Hepatic stellate cell (primary cell): ENCODE results near the gene MTARC1.

ENCODE experiments used
- DNase-seq: peaks from one replicate; pipeline ENCODE4 v3.0.0; 2011; ENCODE audit warnings: low spot score

Gene MTARC1

DNA sequence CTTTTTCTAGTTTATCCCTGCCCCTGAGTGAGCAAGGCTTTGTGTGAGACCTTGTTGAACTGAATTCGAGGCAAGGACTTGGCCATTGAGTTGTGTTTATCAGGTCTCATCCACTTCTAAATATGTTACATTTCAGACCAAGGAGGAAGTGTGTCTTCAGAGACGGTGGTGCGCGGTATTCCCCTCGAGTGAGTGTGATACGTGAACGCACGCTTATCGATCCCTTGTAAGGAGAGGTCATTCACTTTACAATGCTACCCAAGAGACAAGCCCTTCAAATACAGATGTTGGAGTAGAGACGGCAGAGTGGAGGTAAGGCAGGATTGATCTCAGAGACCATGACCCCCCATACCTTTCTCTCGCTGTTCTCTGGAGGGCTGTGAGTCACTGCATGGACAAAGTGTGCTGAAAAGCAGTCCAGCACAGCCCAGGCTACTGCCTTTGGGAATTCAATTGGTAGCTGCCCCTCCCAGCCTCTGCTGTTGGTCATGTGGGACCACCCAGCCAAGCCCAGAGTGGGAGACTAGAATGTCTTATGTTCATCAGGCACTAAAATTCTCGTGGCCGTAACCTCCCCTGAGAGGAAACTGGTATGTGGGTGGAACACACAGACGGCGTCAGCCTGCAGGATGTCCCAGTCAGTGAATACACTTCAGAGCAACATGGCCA, 16.3 kb upstream of the MTARC1 start:
- DNase-seq: no peak

GRCh38 chr1:220772846-220773245, 13.9 kb upstream of the MTARC1 start:
- DNase-seq: no peak

GRCh38 chr1:220775240-220775853, 11.4 kb upstream of the MTARC1 start:
- DNase-seq: peak; percentile 33

GRCh38 chr1:220776254-220776653, 10.5 kb upstream of the MTARC1 start:
- DNase-seq: no peak

GRCh38 chr1:220776720-220777326, 9.9 kb upstream of the MTARC1 start:
- DNase-seq: peak; percentile 86

DNA sequence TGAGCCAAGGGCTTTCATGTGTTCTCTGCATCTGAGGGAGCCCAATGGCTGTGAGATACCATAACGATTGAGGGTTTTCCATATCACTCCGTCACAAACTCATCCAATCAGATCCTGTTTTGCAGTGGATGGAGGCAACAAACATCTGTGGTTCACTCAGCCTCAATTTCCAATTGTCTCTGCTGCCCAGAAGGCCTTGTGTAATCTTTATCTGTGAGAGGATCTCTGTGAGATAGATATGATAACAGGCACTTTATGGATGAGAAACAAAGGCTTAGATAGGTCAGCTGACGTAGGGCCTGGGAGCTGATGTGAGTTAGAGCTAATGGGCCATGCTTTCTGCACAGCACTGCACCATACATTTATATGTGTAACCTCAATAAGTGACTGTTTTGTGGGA, 3.3 kb upstream of the MTARC1 start:
- DNase-seq: no peak

DNA sequence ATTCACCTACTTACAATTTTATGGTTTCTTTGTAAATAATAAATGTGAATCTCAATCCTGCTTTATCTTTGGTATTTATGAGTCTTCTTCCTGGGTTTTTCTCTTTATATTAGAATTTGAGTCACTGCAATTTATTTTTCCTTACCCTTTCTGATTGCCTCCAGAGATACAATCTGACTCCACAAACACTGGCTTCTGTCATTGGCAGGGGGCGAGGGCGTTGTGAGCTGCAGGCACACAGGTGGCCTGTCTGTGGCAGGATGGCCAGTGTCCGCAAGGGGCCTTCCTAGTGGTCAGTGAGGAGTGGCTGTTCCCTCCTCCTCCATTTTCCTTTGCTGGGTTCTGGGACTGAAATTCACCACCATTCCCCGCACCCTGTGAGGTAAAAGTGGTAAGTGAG, 2.0 kb upstream of the MTARC1 start:
- DNase-seq: no peak

DNA sequence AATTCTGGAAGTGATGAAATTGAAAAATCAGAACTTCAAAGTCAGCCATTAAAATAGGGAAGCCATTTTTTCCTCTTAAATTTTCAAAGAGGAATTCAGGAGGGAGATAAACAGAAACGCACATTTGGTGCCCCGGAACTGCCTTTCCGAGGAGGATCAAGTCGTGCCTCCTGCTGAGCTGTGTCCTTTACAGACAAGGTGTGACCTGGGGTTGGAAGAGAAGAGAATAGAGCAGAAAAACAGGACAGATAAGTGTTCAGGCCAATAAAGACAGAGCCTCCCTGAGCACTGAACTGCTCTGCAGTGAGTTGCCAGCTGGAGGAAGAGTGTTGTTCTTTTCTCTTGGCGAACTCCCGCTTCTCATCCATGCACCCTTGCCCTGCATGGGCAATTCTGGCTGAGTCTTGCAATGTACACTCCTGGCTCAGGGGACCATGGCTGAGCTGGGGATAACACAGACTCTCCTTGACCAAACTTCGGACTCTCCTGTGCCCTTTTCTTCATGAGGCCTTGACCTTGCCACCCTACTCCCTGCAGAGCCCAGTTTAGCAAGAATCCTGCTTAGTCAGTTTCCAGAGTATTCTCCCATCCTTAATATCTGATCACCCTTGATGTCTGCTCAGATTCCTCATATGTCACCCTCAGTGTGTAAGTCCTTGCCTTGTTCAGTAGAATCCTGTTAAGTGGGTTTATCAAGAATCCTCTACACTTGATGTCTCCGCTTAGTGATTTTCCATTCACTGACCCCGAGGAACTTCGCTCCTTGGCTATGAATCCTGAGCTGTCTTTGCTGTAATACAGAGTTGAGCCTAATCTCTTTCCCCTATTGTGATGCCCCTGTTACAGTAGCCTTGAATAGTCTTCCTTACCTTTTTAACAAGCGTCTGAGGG, 1.3 kb upstream of the MTARC1 start:
- DNase-seq: no peak

GRCh38 chr1:220786057-220786336, 716 bp upstream of the MTARC1 start:
- DNase-seq: no peak

- no peak for DNase-seq
Observed at GRCh38 chr1:220787069-220787619, 431 bp downstream of the MTARC1 start.

GRCh38 chr1:220788900-220789299, 2.2 kb downstream of the MTARC1 start:
- DNase-seq: no peak

GRCh38 chr1:220789532-220790147, 2.9 kb downstream of the MTARC1 start:
- no peak for DNase-seq

- no peak for DNase-seq
Observed at GRCh38 chr1:220791285-220791684, 4.6 kb downstream of the MTARC1 start.

GRCh38 chr1:220791956-220792355, 5.2 kb downstream of the MTARC1 start:
- no peak for DNase-seq

- DNase-seq: no peak
Observed at GRCh38 chr1:220796530-220796929, 9.8 kb downstream of the MTARC1 start.

DNA sequence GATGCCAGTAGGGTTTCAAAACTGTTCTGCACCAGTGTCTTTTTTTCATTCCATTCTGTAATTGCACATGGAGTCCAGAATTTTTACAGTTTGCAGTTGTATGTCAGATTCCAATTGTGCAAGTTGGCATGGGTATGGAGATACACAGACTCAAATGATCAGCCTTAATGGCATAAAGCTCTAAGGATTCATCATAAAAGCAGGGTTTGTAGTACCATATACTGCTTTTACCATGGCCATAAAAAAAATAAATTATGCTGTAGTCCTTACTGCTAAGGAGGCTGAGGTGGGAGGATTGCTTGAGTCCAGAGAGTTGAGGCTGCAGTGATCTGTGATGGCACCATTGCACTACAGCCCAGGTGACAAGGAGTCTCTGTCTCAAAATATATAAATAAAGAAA, 10.3 kb downstream of the MTARC1 start:
- DNase-seq: no peak

DNA sequence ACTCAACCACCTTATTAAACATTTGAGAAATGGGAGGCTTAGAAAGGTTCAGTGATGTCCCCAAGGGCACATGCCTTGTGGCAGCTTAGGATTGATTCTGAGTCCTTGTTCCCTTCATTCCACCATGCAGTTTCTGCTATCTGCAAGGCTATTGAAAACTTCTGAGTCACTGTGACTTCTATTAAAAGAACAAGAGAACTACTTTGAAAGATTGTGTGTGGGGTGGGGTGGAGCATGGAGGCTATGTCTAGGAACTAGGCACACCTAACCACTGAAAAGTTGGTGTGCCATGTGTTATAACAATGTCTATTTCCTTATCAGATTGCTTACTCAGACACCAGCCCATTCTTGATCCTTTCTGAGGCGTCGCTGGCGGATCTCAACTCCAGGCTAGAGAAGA, 10.8 kb downstream of the MTARC1 start:
- peak; percentile 34 for DNase-seq

GRCh38 chr1:220798338-220798737, 11.6 kb downstream of the MTARC1 start:
- DNase-seq: no peak

DNA sequence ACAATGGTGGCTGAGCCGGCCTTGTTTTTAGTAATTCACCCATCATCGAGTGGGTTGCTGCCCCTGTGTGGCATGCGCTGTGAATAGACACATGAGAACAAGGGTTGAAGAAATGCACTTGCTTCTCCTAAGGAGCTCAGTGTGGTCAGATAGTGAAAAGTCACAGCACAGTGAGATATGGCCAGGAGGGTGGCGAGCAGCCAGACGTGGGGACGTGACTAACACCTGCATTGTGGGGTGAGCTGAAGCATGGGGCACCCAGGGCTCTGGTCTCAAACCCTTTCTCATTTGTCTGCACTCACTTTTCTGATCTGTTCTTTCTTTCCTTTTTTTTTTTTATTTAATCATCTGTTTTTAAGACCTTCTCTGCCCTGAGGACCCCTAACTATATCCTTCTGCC, 13.5 kb downstream of the MTARC1 start:
- no peak for DNase-seq

GRCh38 chr1:220803401-220804201, 16.9 kb downstream of the MTARC1 start:
- peak; percentile 47 for DNase-seq

DNA sequence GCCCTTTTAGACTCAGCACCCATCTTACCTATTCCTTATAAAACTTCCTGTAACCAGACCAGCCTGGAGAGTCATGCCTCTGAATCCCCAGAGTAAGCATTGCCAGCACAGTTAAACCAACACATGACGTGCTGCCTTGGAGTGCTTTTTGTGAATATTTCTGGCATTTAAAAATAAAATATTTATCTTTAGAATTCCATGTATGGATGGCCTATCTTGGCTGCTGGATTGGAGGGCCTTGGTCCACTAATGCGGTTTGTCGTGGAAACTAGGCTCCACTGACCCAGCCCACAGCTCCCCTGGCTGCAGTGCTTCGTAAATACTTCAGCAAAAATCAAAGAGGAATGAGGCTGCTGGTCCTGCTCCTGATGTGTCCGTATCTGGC, 17.5 kb downstream of the MTARC1 start:
- peak; percentile 63 for DNase-seq
